LNCAP (cell line): ENCODE measurements around the gene ASGR1.

Experiments used
- TF ChIP-seq, protein P1 (sequence below): fragments of 450-650 bp; IDR thresholded peaks from 2 replicates; pipeline ENCODE4 v1.5.1; 2017; ENCODE audit warnings: mild to moderate bottlenecking

The ASGR1 gene

DNA sequence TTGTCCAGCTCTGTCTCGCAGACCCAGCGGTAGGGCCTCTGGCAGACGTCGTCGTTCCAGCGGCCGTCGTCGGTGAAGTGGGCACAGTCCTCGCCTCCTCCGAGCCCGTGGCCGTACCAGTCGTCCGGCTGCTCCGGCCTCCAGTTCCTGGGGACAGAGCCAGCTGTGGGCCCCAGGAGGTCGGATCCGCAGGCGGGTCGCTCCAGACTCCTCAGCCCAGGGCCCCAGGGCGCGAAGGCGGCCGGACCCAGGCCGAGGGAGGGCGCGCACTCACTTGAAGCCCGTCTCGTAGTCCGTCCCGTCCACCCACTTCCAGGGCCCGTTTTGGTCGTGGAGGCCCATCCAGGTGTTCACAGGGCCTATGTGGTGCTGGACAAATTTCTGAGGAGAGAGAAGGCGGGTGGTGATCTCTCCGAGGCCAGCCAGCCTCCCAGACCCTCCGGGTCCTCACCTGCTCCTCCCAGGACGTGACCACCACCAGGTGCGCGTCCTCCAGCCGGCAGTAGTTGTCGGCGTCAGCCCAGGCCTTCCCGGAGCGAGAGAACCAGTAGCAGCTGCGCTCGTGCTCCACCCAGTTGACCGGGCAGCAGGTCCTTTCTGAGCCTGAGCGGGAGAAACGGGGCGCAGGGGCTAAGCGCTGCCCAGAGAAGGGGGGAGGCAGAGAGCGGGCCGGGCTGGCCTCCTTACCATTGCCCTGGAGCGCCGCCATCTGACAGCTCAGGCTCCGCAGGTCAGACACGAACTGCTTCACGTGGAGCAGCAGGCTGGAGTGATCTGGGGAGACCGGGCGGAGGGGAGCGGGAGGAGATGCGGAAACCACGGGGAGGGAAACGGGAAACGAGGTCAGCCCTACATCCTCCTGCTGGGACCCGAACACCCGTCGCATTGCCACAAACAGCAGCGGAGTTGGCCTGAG, 5.2 kb downstream of the ASGR1 start:
- TF ChIP-seq, protein P1, sequence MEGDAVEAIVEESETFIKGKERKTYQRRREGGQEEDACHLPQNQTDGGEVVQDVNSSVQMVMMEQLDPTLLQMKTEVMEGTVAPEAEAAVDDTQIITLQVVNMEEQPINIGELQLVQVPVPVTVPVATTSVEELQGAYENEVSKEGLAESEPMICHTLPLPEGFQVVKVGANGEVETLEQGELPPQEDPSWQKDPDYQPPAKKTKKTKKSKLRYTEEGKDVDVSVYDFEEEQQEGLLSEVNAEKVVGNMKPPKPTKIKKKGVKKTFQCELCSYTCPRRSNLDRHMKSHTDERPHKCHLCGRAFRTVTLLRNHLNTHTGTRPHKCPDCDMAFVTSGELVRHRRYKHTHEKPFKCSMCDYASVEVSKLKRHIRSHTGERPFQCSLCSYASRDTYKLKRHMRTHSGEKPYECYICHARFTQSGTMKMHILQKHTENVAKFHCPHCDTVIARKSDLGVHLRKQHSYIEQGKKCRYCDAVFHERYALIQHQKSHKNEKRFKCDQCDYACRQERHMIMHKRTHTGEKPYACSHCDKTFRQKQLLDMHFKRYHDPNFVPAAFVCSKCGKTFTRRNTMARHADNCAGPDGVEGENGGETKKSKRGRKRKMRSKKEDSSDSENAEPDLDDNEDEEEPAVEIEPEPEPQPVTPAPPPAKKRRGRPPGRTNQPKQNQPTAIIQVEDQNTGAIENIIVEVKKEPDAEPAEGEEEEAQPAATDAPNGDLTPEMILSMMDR: no peak

DNA sequence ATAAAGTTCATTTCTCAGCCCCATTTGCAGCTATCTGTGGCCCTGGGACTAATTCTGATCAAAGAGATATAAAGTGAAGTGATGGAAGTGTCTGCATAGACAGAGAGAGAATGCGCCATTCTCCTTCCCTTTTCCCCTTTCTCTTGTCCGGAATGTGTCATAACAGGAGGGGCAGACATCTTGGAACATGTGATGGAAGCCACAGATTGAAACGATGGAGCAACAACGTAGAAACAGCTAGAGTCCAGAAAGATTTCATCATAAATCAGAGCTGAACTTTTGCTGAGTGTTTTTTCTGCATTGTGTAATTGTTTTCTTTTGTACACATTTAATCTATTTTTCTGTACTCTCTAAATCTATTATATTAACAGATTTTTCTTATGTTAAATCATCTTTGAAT, 11.3 kb downstream of the ASGR1 start:
- TF ChIP-seq, protein P1: no peak

DNA sequence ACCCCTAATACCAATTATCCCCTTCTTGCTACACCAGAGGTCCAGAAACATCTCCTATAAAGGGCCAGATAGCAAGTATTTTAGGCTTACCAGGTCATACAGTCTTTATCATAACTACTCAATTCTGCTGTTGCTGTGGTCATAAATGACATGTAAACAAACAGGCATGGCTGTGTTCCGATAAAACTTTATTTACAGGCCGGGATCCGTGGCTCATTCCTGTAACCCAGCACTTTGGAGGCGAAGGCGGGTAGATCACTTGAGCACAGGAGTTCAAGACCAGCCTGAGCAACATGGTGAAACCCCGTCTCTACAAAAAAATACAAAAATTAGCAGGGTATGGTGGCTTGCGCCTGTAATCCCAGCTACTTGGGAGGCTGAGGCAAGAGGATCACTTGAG, 12.3 kb downstream of the ASGR1 start:
- TF ChIP-seq, protein P1: no peak

DNA sequence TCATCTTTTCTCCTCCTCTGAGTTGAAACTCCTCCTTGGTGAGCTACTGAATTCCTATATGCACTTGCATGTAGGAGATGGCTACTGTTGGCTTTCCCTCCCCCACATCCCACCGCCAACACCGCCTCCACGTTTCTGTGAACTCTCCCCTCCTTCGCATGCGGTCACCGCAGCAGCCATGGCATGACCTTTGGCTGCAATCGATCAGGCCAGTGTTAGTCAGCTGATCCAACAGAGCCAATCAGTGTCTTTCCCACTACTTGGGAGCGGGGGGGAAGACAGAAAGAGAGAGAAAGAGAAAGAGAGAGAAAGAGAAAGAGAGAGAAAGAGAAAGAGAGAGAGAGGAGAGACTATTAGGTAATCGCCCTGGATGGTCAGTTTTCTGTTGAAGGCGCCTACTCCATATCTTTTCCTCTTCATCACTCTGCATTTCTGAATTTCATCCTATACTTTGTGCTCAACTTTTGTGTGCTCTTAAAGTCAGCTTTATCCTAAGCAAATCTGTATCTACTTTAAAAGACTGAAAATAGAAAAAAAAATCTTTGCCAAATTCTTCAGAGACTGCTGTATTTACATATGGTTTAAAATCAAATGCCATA, 22.7 kb downstream of the ASGR1 start:
- TF ChIP-seq, protein P1: no peak

DNA sequence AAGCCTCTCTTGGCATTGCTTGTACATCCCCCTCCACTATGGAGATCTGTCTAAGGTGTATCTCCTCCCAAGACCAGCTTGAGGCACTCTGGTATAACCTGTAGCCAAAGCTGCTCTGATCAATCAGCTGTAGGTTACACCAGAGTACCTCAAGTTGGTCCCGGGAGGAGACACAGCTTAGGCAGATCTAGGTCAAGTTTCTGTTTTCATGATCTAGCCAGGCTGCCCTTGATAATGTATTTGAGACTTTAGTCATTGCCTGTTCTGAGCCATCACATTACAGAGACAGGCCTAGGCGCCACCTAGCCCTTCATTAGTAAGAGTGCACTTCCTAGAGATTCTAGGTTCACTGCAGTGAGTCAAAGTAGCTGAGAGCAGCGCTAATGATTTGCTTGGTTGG, 31.4 kb downstream of the ASGR1 start:
- TF ChIP-seq, protein P1: no peak

DNA sequence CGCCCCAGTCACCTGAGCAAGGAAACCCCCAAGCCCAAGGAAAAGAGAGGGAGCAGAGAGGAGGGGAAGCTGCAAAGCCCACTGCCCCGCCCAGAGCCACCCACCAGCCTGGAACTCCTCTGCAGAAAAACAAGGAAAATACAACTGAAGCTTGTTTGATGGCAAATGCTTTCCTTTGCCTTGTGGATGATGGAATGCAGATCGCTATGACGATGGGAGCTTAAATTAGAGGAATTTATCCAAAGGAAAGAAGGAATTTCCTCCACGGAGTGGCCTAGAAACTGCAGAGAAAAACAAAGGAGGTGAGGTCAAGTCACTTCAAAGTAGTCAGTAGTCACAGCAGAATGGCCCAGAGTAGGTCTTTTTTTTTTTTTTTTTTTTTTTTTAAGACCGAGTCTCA, 33.1 kb downstream of the ASGR1 start:
- TF ChIP-seq, protein P1: no peak

DNA sequence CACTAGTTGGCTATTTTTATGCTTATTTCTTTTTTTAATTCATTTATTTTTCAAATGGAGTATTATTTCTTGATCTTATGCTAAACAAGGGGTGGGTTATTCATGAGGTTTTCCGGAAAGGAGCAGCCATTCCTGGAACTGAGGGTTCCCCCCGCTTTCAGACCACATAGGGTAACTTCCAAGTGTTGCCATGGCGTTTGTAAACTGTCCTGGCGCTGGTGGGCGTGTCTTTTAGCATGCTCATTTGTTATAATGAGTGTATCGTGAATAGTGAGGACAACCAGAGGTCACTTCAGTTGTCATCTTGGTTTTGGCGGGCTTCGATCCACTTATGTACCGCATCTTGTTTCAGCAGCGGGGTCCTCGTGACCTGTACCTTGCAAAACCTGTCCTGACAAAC, 35.0 kb downstream of the ASGR1 start:
- TF ChIP-seq, protein P1: no peak
